Measurements from ENCODE around the gene STIM2. TPM values are rescaled to one million over a fixed set of nuclear protein-coding genes. Genes with fewer than 3 reads are reported as not detected.

STIM2 gene
- total RNA-seq, 1 experiment from 2014 or later = 23.9 TPM

- ATAC-seq (no peak), DNase-seq (ENCODE audit: low read depth, low spot score) (no peak)
- no TSS peak for BruUV-seq (replicated peaks)
- ChIA-PET CTCF (no interaction called here), POLR2A (no interaction called here)
- Histone ChIP-seq H3K9me3 (ENCODE audit: control insufficient read depth, insufficient read depth, low read depth, low read length) (no peaks in the 10 kb centered on the region), H3K27me3 (ENCODE audit: control insufficient read depth, insufficient read depth, low read length) (no peaks in the 10 kb centered on the region), H3K4me1 (ENCODE audit: control insufficient read depth, insufficient read depth, low read length) (no peaks in the 10 kb centered on the region), H3K36me3 (ENCODE audit: control insufficient read depth, insufficient read depth, low read length) (no peaks in the 10 kb centered on the region; the same call in 1 of the 2 replicates), H3K27ac (ENCODE audit: low read length) (no peak overlapping the region), H3K4me3 (ENCODE audit: low read depth in 2 of 2, low read length in 2 of 2) (no peak overlapping the region)
- intact Hi-C loops (cut with micrococcal nuclease; ENCODE audit: unreplicated experiment) (no loop called here), in situ Hi-C loops (cut with HindIII; ENCODE audit: low pct_unique_long_range_greater_than_20kb, low sequenced_read_pairs) (no loop called here)
- TF ChIP-seq CTCF (IDR thresholded peaks at IDR 0.05) (no peak), TCF7L2 (IDR thresholded peaks at IDR 0.05; ENCODE audit: low read depth, low read length) (no peak), POLR2AphosphoS5 (IDR thresholded peaks at IDR 0.05; ENCODE audit: low read depth, low read length) (no peak), SIN3A (IDR thresholded peaks at IDR 0.05; ENCODE audit: borderline replicate concordance, insufficient read depth, low read depth, low read length) (no peak), REST (IDR thresholded peaks at IDR 0.05; ENCODE audit: insufficient read depth in 1 of 2, low read depth in 2 of 2, low read length in 1 of 2) (no peak)
These were observed 159.6 kb downstream of the STIM2 start for GRCh38 chr4:27020203-27020602.

- no peak overlapping the region for H3K27ac ChIP-seq (ENCODE audit: low read length)
- ChIA-PET CTCF (no interaction called here), POLR2A (no interaction called here)
- H3K4me3 ChIP-seq (ENCODE audit: low read depth in 2 of 2, low read length in 2 of 2) = no peak overlapping the region
- DNase-seq (ENCODE audit: low read depth, low spot score) (no peak), ATAC-seq (no peak)
- intact Hi-C loops (cut with micrococcal nuclease; ENCODE audit: unreplicated experiment) (no loop called here), in situ Hi-C loops (cut with HindIII; ENCODE audit: low pct_unique_long_range_greater_than_20kb, low sequenced_read_pairs) (no loop called here)
- H3K36me3 ChIP-seq (ENCODE audit: control insufficient read depth, insufficient read depth, low read length) = no peaks in the 10 kb centered on the region; the same call in 1 of the 2 replicates
- H3K27me3 ChIP-seq (ENCODE audit: control insufficient read depth, insufficient read depth, low read length) = no peaks in the 10 kb centered on the region
- H3K4me1 ChIP-seq (ENCODE audit: control insufficient read depth, insufficient read depth, low read length) = no peaks in the 10 kb centered on the region
- no TSS peak for BruUV-seq (replicated peaks)
- TF ChIP-seq CTCF (IDR thresholded peaks at IDR 0.05) = no peak
- no peak for TF ChIP-seq SIN3A (IDR thresholded peaks at IDR 0.05; ENCODE audit: borderline replicate concordance, insufficient read depth, low read depth, low read length)
- no peak for TF ChIP-seq POLR2AphosphoS5 (IDR thresholded peaks at IDR 0.05; ENCODE audit: low read depth, low read length)
- TF ChIP-seq REST (IDR thresholded peaks at IDR 0.05; ENCODE audit: insufficient read depth in 1 of 2, low read depth in 2 of 2, low read length in 1 of 2) = no peak
- H3K9me3 ChIP-seq (ENCODE audit: control insufficient read depth, insufficient read depth, low read depth, low read length) = no peaks in the 10 kb centered on the region
These were observed 160.0 kb downstream of the STIM2 start for GRCh38 chr4:27020603-27021002.

Data from Panc1 (cell line).